HG02970 (cell line): ENCODE measurements around the gene FLOT1.
"Not testable (repeated sequence)": the region's sequence is repeated elsewhere in the genome, so short reads cannot be mapped to it uniquely, and the experiment has no call there.

Experiments used
- ATAC-seq: cut with Tn5 transposase; IDR thresholded peaks from one replicate; pipeline ENCODE4 v1.9.1; 2021; ENCODE audit warnings: mild to moderate bottlenecking, moderate library complexity, moderate number of reproducible peaks; ENCODE audit not compliant: unreplicated experiment, low FRiP score

FLOT1 gene

DNA sequence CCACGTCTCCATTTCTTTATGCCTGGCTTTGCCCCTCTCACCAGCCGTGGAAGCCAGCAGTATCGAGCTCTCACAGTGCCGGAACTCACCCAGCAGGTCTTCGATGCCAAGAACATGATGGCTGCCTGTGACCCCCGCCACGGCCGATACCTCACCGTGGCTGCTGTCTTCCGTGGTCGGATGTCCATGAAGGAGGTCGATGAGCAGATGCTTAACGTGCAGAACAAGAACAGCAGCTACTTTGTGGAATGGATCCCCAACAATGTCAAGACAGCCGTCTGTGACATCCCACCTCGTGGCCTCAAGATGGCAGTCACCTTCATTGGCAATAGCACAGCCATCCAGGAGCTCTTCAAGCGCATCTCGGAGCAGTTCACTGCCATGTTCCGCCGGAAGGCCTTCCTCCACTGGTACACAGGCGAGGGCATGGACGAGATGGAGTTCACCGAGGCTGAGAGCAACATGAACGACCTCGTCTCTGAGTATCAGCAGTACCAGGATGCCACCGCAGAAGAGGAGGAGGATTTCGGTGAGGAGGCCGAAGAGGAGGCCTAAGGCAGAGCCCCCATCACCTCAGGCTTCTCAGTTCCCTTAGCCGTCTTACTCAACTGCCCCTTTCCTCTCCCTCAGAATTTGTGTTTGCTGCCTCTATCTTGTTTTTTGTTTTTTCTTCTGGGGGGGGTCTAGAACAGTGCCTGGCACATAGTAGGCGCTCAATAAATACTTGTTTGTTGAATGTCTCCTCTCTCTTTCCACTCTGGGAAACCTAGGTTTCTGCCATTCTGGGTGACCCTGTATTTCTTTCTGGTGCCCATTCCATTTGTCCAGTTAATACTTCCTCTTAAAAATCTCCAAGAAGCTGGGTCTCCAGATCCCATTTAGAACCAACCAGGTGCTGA is 18.4 kb downstream of the FLOT1 start:
- ATAC-seq = not testable (repeated sequence)

DNA sequence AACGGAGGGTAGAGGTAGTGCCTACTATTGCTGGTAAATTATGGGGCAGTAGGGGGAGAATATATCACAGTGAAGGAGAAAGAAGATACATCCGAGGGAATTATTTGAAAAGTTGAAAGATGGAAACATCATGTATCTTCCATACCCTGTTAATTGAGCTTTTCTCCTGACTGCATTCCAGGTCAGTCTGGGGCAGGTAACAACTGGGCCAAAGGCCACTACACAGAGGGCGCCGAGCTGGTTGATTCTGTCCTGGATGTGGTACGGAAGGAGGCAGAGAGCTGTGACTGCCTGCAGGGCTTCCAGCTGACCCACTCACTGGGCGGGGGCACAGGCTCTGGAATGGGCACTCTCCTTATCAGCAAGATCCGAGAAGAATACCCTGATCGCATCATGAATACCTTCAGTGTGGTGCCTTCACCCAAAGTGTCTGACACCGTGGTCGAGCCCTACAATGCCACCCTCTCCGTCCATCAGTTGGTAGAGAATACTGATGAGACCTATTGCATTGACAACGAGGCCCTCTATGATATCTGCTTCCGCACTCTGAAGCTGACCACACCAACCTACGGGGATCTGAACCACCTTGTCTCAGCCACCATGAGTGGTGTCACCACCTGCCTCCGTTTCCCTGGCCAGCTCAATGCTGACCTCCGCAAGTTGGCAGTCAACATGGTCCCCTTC is 19.2 kb downstream of the FLOT1 start:
- ATAC-seq = not testable (repeated sequence)

DNA sequence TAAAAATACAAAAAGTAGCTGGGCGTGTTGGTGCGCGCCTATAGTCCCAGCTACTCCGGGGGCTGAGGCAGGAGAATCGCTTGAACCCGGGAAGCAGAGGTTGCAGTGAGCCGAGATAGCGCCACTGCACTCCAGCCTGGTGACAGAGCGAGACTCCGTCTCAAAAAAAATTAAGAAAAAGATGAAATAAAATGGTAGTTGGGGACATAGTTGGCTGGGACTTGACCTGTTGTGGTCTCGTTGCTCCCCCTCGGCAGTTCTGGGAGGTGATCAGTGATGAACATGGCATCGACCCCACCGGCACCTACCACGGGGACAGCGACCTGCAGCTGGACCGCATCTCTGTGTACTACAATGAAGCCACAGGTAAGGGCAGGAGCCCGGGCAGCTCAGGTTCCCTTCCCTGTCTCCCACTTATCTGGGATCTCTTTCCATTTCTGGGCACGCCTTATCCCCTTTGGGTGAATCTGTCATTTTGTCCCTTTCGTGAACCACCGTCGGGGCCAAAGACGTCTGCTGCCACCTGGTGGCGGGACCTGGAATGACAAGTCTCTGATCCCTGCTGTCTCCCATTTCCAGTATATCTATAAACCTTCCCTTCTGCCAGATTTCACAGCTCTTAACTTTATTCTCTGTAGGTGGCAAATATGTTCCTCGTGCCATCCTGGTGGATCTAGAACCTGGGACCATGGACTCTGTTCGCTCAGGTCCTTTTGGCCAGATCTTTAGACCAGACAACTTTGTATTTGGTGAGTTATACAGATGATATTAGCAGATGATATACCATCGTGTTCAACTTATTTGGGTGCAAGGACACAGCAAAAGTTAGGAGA is 20.0 kb downstream of the FLOT1 start:
- ATAC-seq = no peak

DNA sequence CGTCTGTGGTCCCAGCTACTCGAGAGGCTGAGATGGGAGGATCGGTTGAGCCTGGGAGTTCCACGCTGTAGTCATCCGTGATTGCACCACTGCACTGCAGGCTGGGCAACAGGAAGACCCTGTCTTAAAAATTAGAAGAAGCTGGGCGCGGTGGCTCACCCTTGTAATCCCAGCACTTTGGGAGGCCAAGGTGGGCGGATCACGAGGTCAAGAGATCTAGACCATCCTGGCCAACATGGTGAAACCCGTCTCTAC is 20.5 kb downstream of the FLOT1 start:
- not testable (repeated sequence) for ATAC-seq

DNA sequence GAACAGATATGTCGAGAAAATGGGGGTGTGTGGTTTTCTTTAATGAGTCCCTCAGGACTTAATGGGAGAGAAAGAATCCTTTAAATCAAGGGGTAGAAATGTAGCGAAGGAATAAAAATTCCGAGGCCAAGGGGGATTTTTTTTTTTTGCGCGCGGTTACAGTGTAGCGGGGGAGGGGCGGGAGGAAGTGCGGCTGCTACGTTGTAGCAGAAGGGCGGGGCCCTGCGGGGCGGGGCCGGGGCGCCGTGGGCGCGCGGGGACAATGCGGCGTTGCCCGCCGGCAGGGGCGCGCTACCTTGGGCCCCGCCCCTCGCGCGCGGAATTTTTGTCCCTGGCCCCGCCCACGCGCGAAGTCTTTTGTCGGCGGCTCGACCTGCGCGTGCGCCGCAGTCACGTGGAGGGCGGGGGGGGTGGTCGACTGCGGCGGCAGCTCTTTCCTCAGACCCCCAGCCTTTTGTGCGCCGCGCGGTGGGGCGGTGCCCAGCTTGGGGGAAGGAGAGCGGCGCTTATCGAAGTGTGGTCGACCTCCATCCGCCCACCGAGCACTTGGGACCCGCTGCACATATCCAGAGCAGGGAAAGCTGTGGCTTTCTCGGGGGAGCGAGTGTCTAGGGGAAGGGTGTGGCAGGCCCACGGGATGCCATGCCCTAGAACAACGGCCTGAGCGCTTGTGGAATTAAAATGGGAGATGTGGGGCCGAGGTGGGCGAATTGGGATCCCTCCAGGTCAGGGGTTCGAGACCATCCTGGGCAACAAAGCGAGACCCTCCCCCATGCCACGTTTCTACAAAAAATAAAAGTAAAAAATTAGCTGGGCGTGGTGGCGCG is 21.1 kb downstream of the FLOT1 start:
- ATAC-seq = peak; percentile 30

DNA sequence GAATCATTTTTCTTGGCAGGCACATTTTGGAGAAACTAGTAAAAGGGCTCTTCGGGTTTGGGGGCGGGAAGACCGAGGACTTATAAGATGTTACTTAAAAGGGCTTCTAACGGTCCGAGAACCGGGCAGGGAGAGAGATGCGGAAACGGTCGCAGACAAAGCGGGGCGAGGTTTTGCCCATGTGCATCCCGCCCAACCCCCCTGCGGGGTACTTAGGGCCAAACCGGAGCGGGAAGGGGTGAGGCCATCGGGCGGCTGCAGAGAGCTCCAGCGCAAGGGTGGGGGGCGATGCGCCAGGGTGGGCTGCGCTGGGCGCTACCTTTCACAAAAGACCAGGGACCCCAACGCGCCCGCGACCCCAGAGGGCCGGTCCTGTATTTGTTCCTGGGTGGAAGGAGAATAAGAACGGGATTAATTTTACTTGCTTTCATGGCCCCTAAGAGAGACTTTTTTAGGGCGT is 21.7 kb downstream of the FLOT1 start:
- no peak for ATAC-seq

DNA sequence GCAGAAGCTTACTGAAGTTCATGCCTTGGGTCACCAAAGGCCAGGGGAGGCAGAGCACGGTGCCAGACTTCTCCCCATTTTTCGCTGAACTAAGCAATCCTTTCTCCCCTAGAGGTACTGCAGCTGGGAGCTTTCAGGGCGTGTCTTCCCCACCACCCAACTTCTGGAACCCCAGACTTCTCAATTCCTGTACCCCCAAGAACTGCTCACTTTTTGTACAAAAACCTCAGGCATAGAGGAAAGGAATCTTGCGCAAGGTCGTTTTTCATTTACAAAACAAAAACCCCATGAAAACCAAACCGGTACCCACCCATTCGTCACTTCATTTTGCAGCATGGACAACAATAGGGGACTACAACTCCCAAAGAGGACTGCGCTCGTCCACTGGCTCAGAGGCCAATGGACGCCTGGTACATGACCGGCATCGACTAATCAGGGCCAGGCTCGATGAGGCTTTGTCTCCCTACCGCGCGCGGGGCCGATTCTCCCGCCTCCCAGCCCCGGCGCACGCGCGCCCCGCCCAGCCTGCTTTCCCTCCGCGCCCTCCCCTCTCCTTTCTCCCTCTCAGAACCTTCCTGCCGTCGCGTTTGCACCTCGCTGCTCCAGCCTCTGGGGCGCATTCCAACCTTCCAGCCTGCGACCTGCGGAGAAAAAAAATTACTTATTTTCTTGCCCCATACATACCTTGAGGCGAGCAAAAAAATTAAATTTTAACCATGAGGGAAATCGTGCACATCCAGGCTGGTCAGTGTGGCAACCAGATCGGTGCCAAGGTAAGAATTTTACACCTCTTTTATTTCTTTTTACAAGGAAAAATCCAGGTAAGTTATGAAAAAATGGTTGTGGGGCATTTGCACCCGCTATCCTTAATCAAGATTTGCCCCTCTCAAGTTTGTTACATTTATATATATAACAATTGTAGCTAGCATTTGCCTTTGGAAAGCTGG is 22.4 kb downstream of the FLOT1 start, which contains the start of gene TUBB:
Gene TUBB, plus strand, starts transcription at position 562 of the 947 bp plus-strand sequence. Its CDS starts 155 bp downstream, at position 717.
- ATAC-seq = no peak

DNA sequence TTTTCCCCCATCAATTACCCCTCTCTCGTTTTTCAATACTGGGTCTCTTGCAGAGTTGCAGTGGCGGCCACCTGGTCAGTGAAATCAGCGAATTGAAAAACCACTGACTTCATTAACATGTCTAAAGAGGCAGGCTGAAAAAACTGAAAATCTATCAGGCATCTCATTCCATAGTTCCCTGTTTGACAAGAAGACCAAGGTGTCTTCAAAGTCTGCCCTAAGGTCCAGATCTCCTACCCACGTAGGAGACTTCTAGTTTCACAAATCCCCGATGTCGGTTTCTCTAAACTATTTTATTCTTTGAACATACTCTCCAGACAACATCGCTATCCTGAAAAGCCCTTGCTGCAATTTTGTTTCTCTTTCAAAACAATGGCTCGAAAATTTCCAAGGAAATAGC is 23.1 kb downstream of the FLOT1 start:
- ATAC-seq = no peak

DNA sequence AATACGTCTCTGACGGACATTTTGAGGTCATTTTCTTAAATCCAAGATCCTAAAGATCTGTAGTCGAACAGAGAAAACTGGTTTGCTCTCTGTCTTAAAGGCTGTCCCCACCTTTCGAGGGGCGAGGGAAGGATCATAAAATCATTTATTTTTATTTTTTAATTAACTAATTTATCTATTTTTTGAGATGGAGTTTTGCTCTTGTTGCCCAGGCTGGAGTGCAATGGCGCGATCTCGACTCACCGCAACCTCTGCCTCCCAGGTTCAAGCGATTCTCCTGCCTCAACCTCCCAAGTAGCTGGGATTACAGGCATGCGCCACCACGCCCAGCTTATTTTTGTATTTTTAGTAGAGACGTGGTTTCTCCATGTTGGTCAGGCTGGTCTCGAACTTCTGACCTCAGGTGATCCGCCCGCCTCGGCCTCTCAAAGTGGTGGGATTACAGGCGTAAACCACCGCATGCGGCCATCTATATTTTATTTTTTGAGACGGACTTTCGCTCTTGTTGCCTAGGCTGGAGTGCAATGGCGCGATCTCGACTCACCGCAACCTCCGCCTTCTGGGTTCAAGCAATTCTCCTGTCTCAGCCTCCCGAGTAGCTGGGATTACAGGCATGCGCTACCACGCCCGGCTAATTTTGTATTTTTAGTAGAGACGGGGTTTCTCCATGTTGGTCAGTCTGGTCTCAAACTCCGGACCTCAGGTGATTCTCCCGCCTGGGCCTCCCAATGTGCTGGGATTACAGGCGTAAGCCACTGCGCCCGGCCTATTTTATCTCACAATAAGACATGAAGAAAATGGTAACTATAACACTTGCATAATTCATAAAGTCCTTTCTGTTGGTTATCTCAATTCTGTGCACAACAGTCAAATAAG is 24.4 kb downstream of the FLOT1 start:
- not testable (repeated sequence) for ATAC-seq

DNA sequence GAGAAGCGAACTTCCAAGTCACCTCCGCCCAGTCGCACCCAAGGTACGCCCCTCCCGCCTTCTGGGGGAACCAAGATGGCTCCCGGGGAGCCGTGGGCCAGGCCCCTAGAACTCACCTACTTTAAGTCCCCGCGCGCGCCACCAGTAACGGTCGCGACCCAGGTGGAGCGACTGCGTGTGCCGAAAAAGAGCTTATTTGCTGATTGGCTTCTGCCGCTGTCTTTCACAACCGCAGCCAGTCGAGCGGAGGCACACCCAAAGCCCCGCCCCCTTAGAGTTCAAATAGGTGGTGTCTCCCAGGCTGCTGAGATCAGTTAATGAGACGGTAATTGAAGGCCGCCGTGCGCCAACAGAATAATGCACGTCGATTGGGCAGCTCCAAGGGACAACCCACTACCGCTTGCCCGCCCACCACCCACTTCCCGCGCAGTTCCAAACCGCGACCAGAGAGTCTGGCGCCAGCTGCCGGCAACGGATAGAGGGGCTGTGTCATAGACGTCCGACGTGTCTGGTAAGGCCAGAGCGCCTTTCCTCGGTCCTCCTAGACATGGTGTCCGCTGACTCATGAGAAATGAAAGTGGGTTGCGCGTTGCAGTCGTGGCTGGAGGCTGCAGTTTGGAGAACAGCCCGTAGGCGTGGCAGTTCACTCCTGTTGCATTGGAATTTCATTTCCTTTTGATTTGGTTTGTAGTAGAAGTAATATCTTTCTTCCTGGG is 25.2 kb downstream of the FLOT1 start, which contains the start of gene MDC1:
Gene MDC1, minus strand, starts transcription at position 153 of the 716 bp plus-strand sequence. CDS start 2,106 bp downstream, outside the sequence.
- peak; percentile 66 for ATAC-seq

DNA sequence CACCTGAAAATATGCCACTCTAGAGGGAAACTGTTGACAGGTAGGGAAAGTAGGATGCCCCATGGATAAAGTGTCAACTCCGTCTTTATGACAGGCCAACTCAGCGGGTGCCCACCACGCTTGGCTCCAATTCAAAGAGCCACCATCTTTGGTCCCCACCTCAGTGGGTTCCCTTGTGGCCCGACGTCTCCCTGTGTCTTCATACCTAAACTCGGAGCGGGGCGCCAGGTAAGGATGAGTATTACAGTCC is 25.7 kb downstream of the FLOT1 start:
- no peak for ATAC-seq

DNA sequence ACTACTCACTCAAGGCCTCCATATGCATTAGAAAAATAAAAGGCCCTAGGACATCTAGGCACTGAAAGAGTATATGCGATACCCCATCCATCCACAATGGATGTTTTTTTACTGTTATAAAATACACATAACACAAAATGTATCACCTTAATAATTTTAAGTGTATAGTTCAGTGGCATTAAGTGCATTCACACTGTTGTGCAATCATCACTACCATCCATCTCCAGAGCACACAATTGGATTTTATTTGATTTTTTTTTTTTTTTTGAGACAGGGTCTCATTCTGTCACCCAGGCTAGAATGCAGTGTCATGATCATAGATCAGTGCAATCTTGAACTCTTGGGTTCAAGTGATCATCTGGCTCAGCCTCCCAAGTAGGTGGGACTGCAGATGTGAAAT is 28.2 kb downstream of the FLOT1 start:
- ATAC-seq = no peak

DNA sequence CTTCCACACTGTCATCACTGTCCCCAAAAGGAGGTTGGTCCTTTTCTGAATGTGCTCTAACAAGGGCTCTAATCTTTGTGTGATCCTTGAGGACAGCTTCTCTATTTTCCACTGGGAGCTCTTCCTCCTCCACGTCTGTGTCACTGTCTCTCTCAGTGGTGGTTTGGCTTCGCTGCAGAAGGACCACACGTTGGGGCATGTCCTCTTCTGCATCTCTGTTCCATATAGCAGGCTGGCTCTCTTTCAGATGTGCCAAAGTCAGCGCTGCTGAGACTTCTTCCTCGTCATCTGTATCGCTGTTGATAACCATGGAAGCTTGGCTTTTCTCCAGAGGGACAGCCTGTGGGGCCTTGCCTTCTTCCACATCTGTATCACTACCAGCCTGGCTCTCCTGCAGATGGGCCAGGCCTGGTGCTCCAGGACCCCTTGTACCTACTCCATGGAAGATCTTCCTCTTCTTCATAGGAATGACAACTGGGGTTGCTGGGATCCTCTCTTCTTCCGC is 30.0 kb downstream of the FLOT1 start:
- no peak for ATAC-seq

DNA sequence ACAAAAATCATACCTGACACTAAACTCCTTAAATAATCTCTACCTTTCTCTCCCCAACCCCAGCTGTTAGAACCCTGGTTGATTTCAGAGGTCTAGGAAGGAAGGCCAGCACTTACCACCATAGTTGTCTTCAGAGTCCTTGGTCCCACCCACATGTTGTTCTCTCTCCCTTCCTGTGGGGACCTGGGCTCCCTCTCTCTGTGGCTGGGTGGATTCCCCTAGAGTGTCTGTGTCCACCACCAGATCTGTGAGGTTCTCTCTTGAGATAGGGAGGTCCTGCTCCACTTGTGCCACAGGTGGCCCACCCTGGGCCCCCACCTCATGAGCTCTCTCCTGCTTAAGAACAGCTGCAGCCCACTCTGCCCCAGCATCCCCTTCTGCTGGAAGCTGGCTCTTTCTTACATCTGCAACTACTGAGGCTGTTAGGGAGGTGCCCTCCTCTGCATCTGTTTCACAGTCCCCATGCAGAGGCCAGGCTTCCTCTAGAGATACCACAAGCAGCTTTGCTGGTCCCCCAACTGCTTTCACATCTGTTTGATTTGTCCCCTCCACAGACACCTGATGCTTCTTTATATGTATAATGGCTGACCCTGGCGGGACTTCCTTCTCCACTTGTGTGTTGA is 30.6 kb downstream of the FLOT1 start:
- no peak for ATAC-seq

DNA sequence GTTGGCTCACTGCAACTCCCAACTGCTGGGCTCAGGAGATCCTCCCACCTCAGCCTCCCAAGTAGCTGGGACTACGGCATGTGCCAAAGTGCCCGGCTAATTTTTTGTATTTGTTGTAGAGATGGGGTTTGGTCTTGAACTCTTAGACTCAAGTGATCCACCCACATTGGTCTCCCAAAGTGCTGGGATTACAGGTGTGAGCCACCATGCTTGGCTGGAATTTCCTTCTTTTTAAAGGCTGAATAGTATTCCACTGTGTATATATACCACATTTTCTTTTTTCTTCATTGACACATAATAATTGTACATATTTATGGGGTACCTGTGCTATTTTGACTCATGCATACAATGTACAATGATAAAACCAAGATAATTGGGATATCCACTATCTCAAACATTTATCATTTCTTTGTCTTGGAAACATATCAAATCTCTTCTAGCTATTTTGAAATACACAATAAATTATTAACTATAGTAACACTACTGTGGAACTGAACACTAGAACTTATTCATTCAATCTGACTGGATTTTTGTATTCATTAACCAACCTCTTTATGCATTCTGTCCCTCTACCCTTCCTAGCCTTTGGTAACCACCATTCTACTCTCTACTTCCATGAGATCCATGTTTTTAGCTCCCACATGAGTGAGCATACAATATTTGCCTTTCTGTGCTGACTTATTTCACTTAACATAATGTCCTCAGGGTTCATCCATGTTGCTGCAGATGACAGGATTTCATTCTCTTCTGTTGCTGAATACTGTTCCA is 33.2 kb downstream of the FLOT1 start:
- no peak for ATAC-seq

DNA sequence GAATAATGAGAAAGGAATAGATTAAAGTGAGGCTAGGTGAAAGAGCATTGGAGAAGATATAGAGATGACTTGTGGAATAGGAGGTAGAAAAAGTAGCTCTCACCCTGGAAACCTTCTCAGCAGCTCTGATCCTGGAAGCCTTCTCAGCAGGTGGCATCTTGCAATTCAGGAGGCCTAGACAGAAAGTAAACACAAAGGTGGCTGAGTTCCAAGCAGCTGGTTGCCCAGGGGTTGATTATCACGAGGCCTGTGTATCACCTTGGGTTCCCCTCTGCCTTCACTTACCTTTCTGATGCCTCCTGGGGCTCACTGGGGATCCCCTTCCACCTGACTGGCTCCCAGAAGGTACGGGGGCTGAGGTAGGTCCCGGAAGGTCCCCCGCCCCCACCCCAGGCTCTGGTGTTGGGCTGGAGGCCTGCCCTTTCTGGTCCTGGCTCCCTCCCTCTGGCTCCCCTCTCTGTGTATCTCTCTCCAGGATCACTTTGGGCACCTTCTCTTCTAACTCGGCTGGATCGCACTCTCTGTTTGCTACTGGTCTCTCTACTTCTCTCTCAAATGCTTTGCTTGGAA is 35.1 kb downstream of the FLOT1 start:
- ATAC-seq = no peak
